Embryonic facial prominence (tissue), 1 donor: ENCODE results near the gene CDK14.

Experiments used
- DNase-seq: peaks from one replicate; pipeline ENCODE4 v3.0.0-alpha.2; 2016; ENCODE audit errors: extremely low spot score

The CDK14 gene

DNA sequence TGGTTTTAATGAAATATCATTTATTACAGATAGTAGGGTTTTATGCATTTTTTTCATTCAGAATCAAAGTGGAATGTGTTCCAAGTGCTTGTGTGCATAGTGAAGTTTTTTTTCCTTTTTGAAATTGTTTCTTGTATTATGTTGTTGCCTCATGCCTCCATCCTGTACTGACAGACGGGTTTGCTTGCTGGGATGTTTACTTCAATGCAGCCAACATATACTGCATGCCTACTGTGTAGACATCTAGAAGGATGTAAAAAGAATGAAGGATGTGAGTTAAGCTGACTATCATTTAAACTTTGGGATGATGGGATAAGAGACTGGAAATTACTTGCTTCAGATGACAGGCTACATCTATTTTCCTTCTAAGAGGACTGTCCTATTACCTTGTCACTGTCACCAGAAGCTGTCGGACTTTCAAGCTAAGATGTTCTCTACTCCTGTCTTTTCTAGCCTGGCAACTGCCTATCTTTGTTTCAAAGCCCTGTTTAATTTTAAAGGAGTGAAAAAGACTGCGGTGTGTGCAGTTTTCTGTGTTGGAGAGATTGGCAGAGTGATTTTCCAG is 243.7 kb downstream of the CDK14 start:
- DNase-seq: no peak

DNA sequence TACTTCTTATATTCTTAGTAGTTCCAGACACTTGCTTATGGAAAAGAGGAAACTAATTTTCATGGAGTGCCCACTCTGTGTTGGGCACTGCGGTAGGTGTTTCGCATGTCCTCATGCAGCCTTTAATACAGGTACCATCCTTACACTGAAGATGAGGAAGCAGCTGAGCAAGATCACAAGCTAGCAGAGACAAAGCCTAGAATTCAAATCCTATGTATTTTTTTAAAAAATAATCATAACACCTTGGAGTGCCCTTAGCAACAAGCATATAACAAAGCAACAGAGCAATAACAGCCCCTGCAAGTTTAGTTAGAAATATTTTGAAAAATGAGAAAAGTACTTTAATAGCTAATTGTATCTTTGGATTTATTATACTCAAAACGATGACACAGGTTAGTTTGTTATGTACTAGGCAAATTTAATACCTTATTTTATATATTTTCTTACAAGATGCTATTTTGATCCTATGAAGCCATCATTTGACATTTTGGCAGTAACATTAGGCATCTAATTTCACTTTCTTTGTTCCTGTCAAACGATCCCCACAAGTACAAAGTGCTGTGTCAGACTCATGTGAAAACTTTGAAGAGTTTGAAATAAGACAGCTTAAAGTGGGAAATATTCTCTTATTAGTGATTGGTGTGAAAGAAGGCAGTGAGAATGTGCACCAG is 245.8 kb downstream of the CDK14 start:
- no peak for DNase-seq

DNA sequence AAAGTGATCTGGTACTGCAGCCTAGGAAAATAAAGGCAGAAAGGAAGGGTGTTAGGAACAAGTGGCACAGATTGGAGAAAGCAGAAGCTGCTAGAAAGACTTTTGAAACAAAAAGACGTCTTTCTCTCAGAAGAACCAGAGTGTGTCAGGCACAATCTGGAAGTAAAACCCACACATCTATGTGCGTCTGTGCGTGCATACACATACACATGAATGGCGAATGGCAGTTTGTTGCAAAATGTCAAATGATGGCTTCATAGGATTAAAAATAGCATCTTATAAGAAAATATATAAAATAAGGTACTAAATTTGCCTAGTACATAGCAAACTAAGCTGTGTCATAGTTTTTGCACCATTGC is 246.3 kb downstream of the CDK14 start:
- no peak for DNase-seq

GRCh38 chr7:90843472-90843871 is 247.4 kb downstream of the CDK14 start:
- no peak for DNase-seq

GRCh38 chr7:90844421-90844820 is 248.3 kb downstream of the CDK14 start:
- DNase-seq: no peak

- no peak for DNase-seq
These were observed 250.1 kb downstream of the CDK14 start for GRCh38 chr7:90846192-90846591.

DNA sequence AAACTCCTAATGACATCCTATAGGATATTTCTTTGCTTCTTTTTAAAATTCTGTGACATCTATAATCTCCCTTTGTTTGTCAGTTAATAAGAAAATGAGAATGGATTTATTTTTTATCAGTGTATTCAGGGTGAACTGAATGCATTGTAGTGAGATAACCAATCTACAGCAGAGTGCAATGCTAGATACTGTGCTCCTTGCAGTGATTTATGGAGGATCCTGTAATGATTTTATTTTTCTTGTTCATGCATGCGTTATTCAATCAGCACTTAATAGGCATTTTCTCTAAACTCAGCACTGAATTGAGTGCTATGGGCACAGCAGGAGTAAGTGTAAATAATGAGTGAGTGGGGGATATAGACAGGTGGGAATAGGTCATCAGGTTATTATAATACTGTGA is 253.9 kb downstream of the CDK14 start:
- DNase-seq: no peak

- DNase-seq: no peak
These were observed 254.3 kb downstream of the CDK14 start for GRCh38 chr7:90850471-90850870.

DNA sequence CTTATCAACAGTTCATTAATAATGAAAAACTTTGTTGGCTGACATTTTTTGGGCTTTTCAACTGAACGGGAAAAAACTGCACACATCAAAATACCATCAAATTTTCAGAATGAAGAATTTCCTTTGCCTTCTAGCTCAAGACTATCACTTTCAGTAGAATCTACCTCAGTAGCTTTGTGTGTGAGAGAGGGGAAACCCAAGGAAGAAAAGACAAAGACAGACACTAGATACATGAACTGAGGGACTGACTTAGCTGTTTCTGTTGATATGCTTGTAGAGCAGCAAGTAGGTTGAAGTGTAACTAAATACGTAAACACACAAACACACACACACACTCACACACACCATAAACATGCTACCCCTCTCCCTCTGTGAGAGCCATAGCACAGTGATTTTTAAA is 257.1 kb downstream of the CDK14 start:
- DNase-seq: no peak

GRCh38 chr7:90856351-90857070 is 260.4 kb downstream of the CDK14 start:
- no peak for DNase-seq

DNA sequence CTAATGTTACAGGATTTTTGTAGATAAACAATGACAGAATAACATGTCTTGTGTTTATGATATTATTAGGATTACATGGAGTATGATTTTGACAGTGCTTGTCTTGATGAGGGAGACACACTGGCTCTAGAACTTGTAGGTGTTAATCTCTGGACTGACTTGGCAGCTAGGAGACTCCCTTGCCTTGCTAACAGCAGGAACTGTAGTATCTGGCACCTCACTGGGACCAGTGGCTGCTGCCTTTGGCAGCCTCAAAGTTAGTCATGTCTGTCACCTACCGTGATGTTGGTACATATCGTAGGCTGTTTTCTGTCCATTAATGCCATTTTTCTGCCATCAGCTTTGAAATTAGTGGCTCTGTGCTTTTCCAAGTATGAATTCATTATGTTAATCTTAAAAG is 261.5 kb downstream of the CDK14 start:
- DNase-seq: no peak

- no peak for DNase-seq
These were observed 262.4 kb downstream of the CDK14 start for GRCh38 chr7:90858546-90858945.

- DNase-seq: no peak
These were observed 263.4 kb downstream of the CDK14 start for GRCh38 chr7:90859521-90859920.

DNA sequence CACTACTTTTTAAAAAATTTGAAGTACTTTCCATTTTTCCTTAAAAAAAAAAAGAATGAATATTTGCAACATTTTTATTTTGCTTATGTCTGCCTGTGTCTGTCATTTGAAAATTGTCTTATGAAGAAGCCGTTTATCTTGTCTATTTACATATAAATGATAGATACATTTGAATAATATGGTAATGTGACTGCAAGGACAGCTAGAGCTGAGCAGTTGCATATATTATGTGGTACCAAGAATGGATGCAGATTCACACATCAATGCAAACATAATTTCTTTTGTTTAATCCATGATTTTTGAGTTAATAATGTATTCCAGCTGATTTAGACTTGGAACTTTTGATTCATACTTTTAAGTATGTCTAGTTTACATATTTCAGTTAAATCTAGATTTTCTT is 268.0 kb downstream of the CDK14 start:
- DNase-seq: no peak

- DNase-seq: no peak
These were observed 273.2 kb downstream of the CDK14 start for GRCh38 chr7:90869335-90869734.

GRCh38 chr7:90876701-90877100 is 280.6 kb downstream of the CDK14 start:
- no peak for DNase-seq

DNA sequence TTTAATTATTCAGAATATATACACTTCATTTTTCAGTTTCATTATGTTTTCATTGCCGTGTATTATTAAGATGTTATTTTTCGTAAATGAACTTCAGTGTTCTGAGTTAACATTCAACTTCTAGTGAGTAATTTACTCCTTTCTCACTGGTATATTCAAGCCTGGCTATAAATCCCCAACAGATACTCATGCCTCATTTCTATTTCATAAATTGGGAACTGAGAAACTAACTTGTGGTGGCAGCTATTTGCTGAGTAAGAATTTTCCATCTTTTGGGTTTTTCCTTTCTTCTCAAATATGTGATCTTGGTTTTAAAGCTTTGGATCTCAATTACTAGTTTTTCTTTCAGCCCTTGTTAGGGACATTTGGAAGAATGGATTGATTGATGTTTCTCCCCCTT is 281.1 kb downstream of the CDK14 start:
- no peak for DNase-seq

DNA sequence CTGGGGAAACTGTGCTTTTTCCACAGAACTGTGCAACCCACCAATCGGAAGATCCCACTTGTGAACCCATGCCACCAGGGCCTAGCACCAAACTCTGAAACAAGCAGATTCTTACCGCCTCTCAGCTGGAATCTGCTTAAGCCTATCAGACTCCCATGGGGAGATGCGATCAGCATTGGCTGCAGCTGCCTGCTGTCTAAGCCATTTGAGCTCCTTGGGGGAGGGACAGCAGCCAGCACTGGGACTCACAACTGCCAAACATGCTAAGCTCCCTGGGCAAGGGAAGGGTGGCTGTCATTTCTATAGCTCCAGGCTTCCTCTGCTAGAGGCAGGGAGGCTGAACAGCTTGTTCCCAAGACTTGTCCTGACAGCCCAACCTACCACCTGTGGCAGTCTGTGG is 283.8 kb downstream of the CDK14 start:
- no peak for DNase-seq

- DNase-seq: no peak
These were observed 290.3 kb downstream of the CDK14 start for GRCh38 chr7:90886416-90886815.

GRCh38 chr7:90889210-90889609 is 293.1 kb downstream of the CDK14 start:
- no peak for DNase-seq

DNA sequence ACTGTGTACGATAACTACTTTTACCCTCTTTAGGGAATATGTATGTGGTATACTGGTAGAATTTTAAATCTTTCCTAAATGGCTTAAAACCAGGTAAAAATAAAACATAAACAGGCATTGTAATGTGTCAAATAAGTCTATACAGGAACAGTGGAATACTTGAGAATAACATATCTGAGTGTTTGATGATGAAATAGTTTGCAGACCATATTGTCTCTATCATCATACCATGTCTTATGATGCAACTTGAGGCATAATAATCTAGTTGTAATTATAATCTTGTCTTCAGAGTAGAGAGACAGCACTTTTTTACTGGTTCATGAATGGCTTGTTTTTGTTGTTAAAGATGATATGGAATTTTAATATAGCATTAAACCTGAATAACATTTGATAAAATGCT is 293.5 kb downstream of the CDK14 start:
- no peak for DNase-seq

- DNase-seq: no peak
These were observed 295.4 kb downstream of the CDK14 start for GRCh38 chr7:90891529-90891928.

DNA sequence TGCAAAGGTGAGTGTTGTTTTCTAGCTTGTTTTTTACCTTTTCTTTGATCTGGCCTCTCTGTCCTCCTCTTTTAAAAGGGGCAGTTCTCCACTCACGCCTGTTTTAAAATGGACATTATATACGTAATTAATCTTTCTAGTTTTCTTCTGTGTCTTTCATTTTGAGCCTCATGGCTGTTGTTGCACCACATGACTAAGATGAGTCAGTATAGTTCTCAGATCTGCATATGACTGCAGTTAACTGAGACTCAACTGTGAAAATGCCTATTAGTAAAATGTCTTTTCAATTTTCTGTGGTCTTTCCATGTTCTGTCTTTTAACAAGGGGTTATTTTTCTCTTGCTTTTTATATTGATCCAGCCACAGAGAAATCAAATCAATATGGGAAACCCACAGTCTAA is 296.1 kb downstream of the CDK14 start:
- DNase-seq: no peak
